ENCODE measurements around the gene ZNF19.

The ZNF19 gene

GRCh38 chr16:71440669-71441347, 48.3 kb downstream of the ZNF19 start:
- DNase-seq = no peak

DNA sequence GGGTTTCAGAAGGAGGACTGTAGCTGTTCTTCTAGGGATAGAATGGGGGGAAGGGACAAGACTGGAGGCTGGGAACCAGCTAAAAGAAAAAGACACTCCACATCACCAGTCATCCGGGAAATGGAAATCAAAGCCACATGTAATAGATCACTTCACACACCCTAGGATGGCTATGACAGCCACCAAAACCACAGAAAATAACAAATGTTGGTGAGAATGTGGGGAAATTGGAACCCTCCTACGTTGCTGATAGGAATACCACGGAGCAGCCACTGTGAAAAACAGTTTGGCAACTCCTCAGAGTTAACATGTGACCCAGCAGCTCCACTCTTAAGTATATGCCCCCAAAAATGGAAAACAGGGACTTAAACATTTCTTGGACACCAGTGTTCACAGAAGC, 49.6 kb downstream of the ZNF19 start:
- no peak for DNase-seq

DNA sequence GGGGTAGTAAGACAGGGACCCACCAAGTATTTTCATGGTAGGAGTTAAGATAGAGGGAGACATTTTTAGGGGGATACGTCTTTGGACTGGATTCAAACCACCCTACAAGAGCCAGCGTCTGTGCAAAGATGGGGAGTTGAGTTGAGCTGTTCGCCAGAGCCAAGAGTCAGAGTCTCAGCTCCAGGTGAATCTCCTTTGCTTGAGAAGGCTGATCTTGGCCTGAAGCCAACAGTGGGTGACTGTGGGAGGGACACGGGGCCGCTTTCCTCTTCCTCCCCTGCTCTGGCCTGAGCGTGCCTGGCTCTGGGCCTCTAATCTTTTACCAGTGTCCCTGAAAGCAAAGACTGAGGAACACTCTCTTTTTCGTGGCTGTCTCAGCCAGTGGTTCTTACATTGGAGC, 52.7 kb downstream of the ZNF19 start:
- DNase-seq = no peak

DNA sequence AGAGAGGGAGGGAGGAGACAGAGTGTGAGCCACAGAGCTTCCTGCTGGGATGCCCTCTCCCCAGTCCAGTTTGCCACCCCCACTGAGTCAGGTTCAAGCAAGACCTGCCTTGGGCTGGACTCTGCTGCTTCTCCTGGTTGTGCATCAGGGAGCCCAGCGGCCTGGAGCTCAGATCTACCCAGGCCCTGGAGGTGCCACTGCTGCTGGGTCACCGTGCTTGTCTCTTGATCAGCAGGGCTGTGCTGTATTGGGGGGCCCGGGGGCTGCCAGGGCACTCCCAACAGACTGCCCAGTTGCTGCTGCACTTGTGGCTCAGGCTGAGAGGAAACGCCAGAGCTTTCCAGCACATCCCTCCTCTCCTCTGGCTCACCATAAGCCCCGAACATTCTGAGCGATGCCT, 56.2 kb downstream of the ZNF19 start:
- DNase-seq = no peak

GRCh38 chr16:71431991-71432390, 57.1 kb downstream of the ZNF19 start:
- DNase-seq = no peak

DNA sequence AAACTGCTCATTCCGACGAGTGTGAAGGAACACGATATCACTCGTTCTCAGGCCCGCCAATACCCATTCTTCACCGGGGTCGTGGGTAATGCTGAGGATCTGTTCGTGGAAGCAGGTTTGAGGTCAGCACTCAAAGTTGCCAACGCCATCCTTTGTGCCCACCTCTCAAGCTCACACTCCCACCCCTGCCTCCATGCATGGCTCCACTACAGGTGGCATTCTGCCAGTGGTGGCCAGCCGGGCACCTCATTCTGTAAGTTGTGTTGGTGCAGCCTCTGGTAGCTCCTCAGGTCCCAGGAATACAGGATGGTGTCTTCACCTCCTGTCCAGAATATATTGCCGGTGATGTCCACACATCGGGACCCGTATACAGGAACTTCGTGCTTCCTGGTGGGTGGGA, 57.9 kb downstream of the ZNF19 start:
- DNase-seq = no peak

DNA sequence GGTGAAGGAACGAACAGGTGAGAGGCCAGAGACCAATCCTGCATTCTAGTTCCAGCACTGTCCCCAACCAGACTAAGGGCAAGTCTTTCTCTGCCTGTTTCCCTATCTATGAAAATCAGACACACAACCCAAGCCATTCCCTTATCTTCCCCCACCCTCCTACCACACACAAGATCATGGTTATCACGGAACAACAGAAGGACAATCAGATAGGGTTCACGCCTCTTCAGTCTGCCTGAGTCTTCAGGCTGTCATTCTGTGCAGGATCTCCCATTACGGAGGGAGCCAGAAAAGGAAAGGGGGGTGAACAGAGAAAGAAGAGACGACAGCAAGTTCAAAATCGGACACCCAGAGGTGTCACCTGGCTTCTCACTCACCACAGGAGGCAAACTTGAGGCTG, 58.4 kb downstream of the ZNF19 start:
- DNase-seq = no peak

DNA sequence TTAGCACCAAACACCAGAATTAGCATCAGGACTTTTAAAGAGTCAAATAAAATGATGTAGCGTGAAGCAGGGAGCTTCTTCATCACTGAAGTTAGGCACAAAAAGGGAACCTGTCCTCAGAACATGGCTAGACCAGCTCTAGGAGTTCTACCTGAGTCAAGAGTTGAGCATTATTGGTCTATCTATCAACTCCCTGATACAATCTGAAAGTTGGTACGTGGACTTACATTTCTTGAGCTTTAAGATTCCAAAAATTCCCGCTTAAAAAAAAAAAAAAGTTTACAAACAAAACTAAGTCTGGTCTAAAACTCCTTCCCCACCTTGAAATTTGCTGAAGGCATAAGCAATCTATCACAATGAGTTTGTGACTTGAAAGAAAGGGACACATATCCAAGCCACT, 59.5 kb downstream of the ZNF19 start:
- no peak for DNase-seq

DNA sequence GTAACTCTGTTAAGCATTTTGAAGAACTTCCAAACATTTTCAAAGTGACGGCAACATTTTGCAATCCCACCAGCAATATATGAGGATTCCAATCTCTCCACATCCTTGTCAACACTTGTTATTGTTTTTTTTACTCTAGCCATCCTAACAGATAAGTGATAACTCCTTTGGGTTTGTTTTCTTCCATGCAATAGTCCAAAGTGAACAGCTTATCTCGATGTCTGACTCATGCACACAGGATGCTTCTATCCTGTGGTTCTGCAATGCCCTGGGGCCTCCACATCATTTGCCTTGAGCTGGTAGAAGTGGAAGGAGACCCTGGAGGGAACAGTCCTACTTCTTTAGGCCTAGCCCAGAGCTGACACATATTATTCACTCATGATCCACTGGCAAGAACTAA, 60.2 kb downstream of the ZNF19 start:
- DNase-seq = no peak

- no peak for DNase-seq
Measured at GRCh38 chr16:71428385-71428784, 60.7 kb downstream of the ZNF19 start.

- DNase-seq = no peak
Measured at GRCh38 chr16:71426880-71427615, 62.1 kb downstream of the ZNF19 start.

- no peak for DNase-seq
Measured at GRCh38 chr16:71426069-71426879, 62.9 kb downstream of the ZNF19 start.

DNA sequence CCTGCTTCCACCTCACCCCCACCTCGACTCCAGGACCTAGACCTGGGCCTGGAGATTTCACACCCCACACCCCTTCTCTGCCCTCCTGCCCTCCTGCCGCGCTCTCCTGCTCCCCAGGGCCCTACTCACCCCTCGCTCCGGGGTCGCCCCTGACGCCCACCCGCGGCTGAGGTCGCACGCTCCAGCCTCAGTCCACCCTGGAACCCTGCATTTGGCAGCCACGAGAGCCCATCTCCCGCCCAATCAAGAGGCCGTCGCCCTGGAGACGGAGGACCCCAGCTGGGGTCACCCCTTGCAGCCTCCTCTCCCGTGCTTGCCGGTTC, 63.4 kb downstream of the ZNF19 start:
- DNase-seq = no peak

DNA sequence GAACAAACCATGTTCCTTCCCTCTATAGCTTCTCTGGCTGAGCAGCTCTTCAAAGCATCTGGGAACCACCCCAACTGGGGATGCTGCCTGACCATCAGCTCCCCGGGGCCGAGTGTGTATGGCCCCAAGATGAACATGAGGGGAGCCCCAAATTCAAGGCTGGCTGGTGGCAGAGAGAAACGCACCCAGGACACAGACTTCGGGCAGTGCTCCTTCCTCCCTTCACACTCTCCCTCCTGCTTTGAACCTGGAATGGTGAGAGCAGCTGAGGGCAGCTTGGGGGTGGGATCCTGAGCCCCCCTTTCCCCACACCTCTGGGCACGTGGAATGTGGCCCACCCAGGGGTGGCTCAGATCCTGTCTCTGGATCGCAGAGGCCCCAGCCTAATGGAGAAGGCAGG, 64.5 kb downstream of the ZNF19 start:
- no peak for DNase-seq

GRCh38 chr16:71423865-71424264, 65.3 kb downstream of the ZNF19 start:
- DNase-seq = no peak
